Esophagus muscularis mucosa (tissue), 4 donors: ENCODE data around the gene PRPF6. TPM values are rescaled to one million over a fixed set of nuclear protein-coding genes. Genes with fewer than 3 reads are reported as not detected.

Source experiments
- DNase-seq: peaks from one replicate; pipeline ENCODE4 v3.0.0-alpha.2; 2017; ENCODE audit errors: extremely low spot score
- H3K27ac ChIP-seq, 4 donors: fragments of 200-600 bp; sonication (generic); replicated peaks in 1 of 4; 1 replicate in 3 of 4; 2 replicates in 1 of 4; pipeline ENCODE4 v1.5.1; 2016 to 2019; ENCODE audit warnings: mild to moderate bottlenecking in 1 of 4
- H3K27me3 ChIP-seq, 4 donors: fragments of 200-600 bp; sonication (generic); one replicate each; pipeline versions ENCODE4 v1.5.1 to v1.6.0; 2016 to 2019
- H3K36me3 ChIP-seq, 4 donors: fragments of 200-600 bp; sonication (generic); one replicate each; pipeline ENCODE4 v1.5.1; 2016 to 2019
- H3K4me1 ChIP-seq, 4 donors: fragments of 200-600 bp; sonication (generic); one replicate each; pipeline ENCODE4 v1.5.1; 2016 to 2019
- H3K4me3 ChIP-seq, 4 donors: fragments of 200-600 bp; sonication (generic); 1 replicate in 2 of 4; 2 replicates in 2 of 4; pipeline ENCODE4 v1.5.1; 2016 to 2019; ENCODE audit warnings: mild to moderate bottlenecking in 4 of 4, moderate library complexity in 1 of 4
- H3K9me3 ChIP-seq, 4 donors: fragments of 200-600 bp; sonication (generic); 1 replicate in 3 of 4; 2 replicates in 1 of 4; pipeline ENCODE4 v1.5.1; 2016 to 2019
- EP300 ChIP-seq: sonication (generic); formaldehyde crosslinking; IDR thresholded peaks from one replicate; pipeline ENCODE4 v1.6.1; 2017; ENCODE audit warnings: antibody characterized with exemption
- POLR2A ChIP-seq: fragments of 450-650 bp; IDR thresholded peaks from one replicate; pipeline ENCODE4 v1.6.1; 2017; ENCODE audit warnings: antibody characterized with exemption, moderate library complexity, mild to moderate bottlenecking, low read depth
- POLR2AphosphoS5 ChIP-seq, 2 donors: sonication (generic); formaldehyde crosslinking; IDR thresholded peaks; one replicate each; pipeline ENCODE4 v1.6.1; 2017; ENCODE audit warnings: antibody characterized with exemption in 2 of 2
- WGBS: methylation state at CpG from one replicate; pipeline ENCODE4 v1.1.5; 2018; 5-methylcytosine and 5-hydroxymethylcytosine counted together
- intact Hi-C: fragments of 100-400 bp; cut with DNase I; formaldehyde crosslinking; loops from one replicate; pipeline ENCODE4 v1.15.1; 2023
- total RNA-seq, 4 donors: library from RNA; depleted of rRNA; stranded (reverse); fragments of >200 nt; gene quantifications; one replicate each; pipeline versions ENCODE4 v1.1.0 to v1.2.1, GENCODE V29; 2016
- TF ChIP-seq, protein P1 (sequence below), 3 experiments: fragments of 200-600 bp in 2 of 3; fragments of 450-650 bp in 1 of 3; sonication (generic) in 2 of 3; IDR thresholded peaks; one replicate each; pipeline ENCODE4 v1.5.1; 2017 to 2019; ENCODE audit warnings: antibody characterized with exemption in 3 of 3, mild to moderate bottlenecking in 2 of 3, moderate library complexity in 1 of 3

Gene PRPF6
- total RNA-seq, 4 donors from 2014 or later = 46.1 to 64.9 (median 58.7) TPM

DNA sequence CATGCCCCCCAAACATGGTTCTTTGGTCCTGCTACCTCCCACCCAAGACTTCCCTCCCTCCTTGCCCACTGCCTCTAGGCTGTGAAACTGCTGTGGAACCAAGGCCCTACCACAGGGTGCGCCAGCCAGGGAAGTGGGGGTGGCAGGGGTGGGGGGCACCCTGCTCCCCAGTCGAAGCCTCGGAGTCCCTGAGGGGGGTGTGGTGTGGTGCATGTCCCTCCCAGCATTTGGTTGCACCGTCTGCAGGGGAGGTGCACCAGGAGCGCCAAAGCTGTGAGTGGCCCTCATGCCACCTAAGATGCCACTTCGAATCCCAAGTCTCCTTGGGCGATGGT, 96.6 kb downstream of the PRPF6 start:
- no peak for DNase-seq
- H3K27ac ChIP-seq = no peak overlapping the region
- TF ChIP-seq POLR2AphosphoS5 (IDR thresholded peaks at IDR 0.05) = no peak
- TF ChIP-seq POLR2A = no peak
- TF ChIP-seq EP300 = no peak
- TF ChIP-seq, protein P1, sequence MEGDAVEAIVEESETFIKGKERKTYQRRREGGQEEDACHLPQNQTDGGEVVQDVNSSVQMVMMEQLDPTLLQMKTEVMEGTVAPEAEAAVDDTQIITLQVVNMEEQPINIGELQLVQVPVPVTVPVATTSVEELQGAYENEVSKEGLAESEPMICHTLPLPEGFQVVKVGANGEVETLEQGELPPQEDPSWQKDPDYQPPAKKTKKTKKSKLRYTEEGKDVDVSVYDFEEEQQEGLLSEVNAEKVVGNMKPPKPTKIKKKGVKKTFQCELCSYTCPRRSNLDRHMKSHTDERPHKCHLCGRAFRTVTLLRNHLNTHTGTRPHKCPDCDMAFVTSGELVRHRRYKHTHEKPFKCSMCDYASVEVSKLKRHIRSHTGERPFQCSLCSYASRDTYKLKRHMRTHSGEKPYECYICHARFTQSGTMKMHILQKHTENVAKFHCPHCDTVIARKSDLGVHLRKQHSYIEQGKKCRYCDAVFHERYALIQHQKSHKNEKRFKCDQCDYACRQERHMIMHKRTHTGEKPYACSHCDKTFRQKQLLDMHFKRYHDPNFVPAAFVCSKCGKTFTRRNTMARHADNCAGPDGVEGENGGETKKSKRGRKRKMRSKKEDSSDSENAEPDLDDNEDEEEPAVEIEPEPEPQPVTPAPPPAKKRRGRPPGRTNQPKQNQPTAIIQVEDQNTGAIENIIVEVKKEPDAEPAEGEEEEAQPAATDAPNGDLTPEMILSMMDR (IDR thresholded peaks at IDR 0.05) = no peak
- WGBS = no CpG with 5 or more reads among the region's 7 CpGs
- H3K9me3 ChIP-seq = no peaks in the 10 kb centered on the region
- peaks cover 0 to 5% (median 0%) of the 10 kb centered on the region in 4 donors for H3K27me3 ChIP-seq
- H3K4me3 ChIP-seq = peak overlapping the region; percentile 67 to 86 (median 76)
- intact Hi-C loops = no loop called here
- H3K36me3 ChIP-seq = peaks cover 5 to 24% (median 22%) of the 10 kb centered on the region in 4 donors
- H3K4me1 ChIP-seq = peaks cover 26 to 39% (median 27%) of the 10 kb centered on the region in 4 donors

DNA sequence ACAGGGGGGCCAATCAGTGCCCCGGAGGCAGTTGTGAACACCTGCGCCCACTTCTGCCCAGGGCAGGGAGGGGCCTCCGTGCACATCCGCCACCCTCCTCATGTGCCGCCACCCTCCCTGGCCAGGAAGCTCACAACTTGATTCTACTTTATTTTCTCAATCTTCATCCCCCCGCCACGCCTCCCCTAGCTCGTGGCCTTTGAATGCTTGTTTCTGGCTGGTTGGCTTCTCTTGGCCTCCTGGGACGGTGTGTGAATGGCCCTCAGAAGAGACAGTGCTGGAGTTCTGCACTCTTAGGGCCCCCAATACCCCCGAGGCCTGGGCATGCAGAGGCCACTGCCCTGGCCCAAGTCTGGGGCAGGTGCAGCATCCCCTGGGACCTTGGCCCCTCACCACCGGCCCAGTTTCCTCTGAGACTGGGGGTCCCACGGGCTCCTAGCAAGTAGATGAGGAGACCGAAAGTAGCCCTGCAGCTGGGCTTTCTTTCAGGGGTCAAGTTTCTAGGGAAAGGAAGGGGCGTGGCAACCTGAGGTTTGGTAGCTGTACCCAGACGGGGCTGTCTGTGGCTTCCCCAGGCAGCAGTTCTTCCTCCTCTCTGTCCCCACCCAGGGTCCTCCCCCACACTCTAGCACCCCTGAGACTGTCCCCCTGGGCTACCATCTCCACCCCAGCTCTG, 97.1 kb downstream of the PRPF6 start:
- Histone ChIP-seq H3K4me3 (peak overlapping the region; percentile 67 to 86 (median 76)), H3K4me1 (peaks cover 27 to 43% (median 30%) of the 10 kb centered on the region in 4 donors), H3K36me3 (peaks cover 0 to 19% (median 17%) of the 10 kb centered on the region in 4 donors), H3K27ac (no peak overlapping the region), H3K27me3 (peaks cover 0 to 10% (median 0%) of the 10 kb centered on the region in 4 donors), H3K9me3 (no peaks in the 10 kb centered on the region)
- intact Hi-C loops = no loop called here
- 52% methylated on average over 9 of the region's 15 CpGs for WGBS
- TF ChIP-seq POLR2AphosphoS5 (IDR thresholded peaks at IDR 0.05) = no peak
- TF ChIP-seq EP300 = no peak
- TF ChIP-seq, protein P1 (IDR thresholded peaks at IDR 0.05) = no peak
- no peak for TF ChIP-seq POLR2A
- DNase-seq = no peak

DNA sequence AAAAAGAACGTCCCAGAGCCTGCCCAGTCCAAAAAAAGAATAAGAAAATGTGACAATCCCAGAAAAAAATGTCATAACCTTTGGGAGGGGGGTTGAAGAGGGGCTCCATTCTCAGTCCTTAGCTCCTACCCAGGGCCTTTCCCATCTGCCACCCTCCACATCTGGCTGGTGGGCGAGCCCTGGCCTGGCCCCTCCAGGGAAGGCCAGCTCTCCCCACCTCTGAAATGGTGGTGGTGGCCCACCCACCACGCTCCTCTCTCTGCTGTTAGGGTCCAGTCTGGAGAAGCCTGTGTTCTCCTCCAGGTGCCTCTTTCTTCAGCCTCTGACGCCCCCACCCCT, 98.0 kb downstream of the PRPF6 start:
- DNase-seq = no peak
- Histone ChIP-seq H3K4me1 (peaks cover 33 to 51% (median 39%) of the 10 kb centered on the region in 4 donors), H3K36me3 (peaks cover 0 to 12% (median 8%) of the 10 kb centered on the region in 4 donors), H3K4me3 (peak overlapping the region; percentile 67 to 86 (median 76)), H3K9me3 (no peaks in the 10 kb centered on the region), H3K27ac (peak overlapping the region; percentile 58 to 80 (median 70)), H3K27me3 (peaks cover 0 to 19% (median 3%) of the 10 kb centered on the region in 4 donors)
- no peak for TF ChIP-seq POLR2A
- TF ChIP-seq POLR2AphosphoS5 (IDR thresholded peaks at IDR 0.05) = no peak
- no peak for TF ChIP-seq EP300
- TF ChIP-seq, protein P1 (IDR thresholded peaks at IDR 0.05) = no peak
- WGBS = 11% methylated on average over 4 of the region's 4 CpGs
- intact Hi-C loops = no loop called here

DNA sequence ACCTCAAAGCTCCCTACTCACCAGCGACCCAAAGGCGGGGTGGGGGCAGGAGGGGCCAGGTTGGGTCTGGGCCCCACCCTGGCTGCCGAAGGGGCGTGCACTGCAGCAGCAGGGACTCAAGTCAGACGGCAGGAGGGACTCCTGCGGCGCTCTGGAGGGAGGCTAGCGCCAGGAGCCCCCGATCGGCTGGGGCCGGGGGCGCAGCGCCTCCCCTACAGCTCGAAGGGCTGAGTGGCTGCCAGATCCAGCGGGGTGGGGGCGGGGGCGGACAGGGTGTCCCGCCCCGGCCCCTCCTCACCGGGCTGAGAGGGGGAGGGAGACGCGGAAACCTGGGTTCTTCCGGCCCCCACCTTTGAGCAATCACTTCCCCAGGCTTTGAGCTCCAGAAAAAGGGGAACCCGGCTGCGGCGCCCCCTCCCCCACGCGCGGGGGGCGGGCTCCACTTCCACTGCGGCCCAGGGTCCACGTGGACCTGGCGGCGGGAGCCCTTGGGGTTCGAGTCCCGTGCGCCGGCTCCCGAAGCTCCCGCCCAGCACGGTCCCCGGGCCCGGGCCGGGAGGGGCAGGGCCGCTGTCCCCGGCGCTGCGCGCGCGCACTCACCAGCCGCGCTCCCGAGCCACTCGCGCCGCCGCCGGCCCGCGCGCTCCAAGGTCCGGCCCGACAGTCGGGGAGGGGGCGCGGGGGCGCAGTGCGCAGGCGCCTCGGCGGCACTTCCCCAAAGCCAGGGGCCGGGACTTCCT, 98.5 kb downstream of the PRPF6 start, which contains the start of gene RGS19:
Gene RGS19, minus strand, starts transcription at position 246 of the 740 bp plus-strand sequence. CDS start 2,632 bp downstream, outside the sequence.
- 0% methylated on average over 9 of the region's 73 CpGs for WGBS
- TF ChIP-seq POLR2AphosphoS5 (IDR thresholded peaks at IDR 0.05) (no peak), POLR2A (no peak), EP300 (no peak)
- TF ChIP-seq, protein P1 (IDR thresholded peaks at IDR 0.05) = peak in 1 of 3 experiments; percentile 13
- DNase-seq = no peak
- Histone ChIP-seq H3K36me3 (peaks cover 0 to 6% (median 3%) of the 10 kb centered on the region in 4 donors), H3K27me3 (peaks cover 0 to 25% (median 8%) of the 10 kb centered on the region in 4 donors), H3K27ac (peak within 1 kb of the TSS; percentile 63 to 85 (median 70)), H3K4me3 (peak within 1 kb of the TSS; percentile 67 to 86 (median 76)), H3K9me3 (no peaks in the 10 kb centered on the region), H3K4me1 (peaks cover 36 to 56% (median 45%) of the 10 kb centered on the region in 4 donors)
- intact Hi-C loops = loop anchor here (5.0 kb wide), 1 partner anchor 43 kb away; no protein-coding TSS in a partner anchor
